NCI-H2196 (cell line): ENCODE results near the gene NECTIN1.

Source experiments
- DNase-seq: peaks from one replicate; lab custom pipeline; 2025; ENCODE audit not compliant: unreplicated experiment; lab: John Stamatoyannopoulos, UW

NECTIN1 gene

DNA sequence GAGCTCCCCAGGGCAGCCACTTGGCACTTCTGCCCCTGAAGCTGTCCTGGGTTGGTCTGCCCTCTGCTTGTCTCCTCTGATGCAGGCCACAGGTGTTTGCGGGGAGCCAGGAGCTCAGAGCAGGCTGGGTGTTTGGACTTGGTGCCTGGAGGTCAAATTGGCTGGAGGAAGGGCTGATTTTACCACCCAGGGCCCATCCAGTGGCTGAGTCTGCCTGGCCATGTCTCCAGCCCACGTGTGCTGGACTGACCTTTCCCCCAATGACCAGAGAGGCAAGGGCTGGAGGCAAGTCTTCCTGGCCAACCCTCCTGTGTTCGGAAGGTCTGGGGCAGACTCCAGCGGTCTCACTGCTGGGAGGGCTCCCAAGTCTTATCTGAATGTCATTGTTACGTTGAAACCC, 84.0 kb downstream of the NECTIN1 start:
- no peak for DNase-seq

DNA sequence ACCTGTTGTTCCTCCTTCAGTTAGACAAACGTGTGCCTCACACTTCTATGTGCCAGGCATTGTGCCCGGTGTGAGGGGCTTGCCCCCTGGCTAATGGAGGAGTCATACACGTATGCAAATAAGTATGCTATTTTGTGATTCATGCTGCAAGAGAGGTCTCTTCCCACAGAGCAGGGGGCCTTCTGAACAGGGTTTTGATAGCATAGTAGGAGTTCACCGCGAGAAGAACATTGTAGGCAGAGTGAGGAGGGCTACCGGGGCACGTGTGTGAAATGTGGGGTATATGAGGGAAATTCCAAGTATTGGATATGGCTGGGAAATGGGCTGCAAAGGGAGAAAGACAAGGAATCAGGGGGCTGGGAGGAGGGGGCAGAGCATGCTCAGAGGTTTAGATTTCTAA, 84.5 kb downstream of the NECTIN1 start:
- DNase-seq, result no peak

DNA sequence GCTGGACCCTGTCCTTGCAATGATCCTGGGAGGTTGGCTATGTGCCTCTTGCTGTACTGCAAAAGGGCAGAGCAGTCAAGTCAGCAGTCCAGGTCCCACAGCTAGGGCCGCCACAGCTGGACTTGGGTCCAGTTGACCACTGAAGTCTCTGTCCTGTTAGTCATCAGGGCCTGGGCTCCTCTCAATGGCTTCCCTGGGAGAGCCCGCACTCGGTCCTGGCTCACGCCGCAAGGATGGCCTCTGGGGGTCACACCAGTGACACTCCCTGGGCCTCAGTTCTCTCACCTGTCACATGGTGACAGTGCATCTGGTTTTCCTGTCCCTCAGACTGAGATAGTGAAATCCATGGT, 85.1 kb downstream of the NECTIN1 start:
- DNase-seq, result no peak

DNA sequence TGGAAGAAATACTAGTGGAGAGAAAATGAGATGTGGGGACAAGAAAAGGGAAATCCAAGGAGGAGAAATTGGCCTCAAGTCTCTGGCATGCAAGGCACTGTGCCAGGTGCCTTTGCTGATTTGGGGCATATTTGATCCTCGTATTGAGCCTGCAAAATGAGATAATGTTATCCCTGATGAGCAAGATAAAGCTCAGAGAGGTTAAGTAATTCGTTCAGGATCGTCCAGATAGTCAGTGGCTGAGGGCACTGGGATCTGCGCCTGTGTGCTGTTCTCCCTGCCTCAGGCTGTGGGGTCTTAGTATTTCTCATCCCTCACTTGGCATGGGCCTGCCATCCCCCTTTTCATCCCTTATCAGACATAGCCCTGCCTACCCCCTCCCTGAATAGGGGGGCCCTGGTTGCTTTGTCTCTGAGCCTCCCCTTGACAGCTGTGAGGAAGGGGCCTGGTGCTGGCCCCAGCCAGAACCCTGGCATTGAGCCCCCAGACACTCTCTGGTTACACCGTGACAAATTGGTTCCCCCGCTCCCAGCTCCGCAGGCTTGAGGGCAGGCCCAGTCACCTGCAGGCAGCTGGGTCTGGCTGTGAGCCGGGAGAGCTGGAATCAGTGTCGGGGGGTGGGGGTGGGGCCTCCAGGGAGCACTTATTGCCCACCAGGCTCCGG, 85.7 kb downstream of the NECTIN1 start:
- no peak for DNase-seq

DNA sequence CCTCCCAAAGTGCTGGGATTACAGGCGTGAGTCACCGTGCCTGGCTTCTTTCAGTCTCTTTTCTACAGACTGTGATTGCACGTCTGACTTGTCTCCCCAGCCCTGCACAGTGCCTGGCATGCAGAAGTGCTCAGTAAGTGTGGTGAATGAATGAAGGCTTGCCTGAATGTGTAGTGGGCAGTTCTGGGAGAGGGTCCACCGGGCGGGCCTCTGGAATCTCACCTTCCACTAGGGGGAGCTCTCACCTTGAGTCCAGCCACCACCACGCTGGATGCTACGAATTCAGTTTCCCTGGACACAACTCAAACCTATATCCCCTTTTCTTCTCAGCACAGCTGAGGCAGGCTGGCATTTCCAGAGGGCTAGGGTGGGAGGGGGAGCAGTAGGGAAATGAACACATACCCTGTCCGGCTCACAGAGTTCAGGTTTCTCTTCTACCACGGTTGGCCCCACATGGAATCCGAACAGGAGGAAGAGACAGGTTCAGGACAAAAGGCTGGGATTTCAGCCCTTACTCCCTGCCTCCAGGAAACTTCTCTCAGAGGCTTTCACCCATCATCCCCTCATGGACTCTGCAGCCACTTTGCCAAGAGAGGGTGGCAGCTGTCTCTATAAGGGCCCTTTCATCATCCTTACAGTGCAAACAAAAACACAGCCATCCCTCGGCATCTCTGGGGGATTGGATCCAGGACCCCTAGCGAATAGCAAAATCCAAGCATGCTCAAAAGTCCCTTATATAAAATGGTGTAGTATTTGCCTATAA, 86.8 kb downstream of the NECTIN1 start:
- peak; percentile 38 for DNase-seq

DNA sequence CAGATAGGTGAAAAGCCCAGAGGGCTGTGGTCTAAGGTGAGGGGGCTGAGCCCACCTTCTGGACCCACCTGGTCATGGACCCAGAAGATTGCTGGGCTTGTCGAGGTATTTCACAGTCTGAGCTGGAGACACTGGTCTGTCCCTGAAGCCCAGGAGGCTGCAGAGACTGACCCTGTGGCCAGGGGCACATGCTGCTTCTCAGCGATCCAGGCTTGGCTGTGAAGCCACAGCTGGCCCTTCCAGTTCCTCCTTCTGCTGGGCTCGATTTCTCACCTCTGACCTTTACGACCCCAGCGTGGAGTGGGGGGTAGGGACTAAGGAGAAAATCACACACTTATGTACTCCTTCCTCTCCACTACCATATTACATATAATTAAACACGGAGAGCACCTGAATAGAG, 88.5 kb downstream of the NECTIN1 start:
- no peak for DNase-seq

DNA sequence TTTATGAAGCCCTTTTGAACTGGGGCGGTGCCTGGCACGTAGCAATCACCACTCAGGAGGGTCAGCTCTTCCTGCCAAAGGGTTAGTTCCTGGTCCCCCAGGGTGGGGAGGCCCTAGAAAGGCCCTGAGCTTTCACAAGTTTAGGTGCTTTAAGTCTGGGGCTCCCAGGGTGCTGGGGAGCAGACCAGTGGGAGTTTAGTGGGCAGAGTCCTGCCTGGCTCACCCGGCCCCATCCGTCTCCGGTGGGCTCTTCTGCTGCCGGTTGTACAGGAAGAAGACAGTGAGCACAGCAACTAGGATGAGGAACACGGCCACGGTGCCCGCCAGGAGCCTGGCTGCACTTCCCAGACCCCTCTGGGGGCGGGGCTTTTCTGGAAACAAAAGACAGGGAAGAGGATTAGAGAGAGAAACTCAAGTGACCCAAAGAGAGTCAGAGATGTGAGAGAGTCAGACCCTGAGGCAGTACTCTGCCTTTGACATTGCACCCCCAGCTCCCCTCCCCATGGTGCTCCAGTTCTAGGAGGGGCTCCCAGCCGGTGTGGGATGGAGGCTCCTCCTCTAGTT, 89.3 kb downstream of the NECTIN1 start:
- no peak for DNase-seq

DNA sequence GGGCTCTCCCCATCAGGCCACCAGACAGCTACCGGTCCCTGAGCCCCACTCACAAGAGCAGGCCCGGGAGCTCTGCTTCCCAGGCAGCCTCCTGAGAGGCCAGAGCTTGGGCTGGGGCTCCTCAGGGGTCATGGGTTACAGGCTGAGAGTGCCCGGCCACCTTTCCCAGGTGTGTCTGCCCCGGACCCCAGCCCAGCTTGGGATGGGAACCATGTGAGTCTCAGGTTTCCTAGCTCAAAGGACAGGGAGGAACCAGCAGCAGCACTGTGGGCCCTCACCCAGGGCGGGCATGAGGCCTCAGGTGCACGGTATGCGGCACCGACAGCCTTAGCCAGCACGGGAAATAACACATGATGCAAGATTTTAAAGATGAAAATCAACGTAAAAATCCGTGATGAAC, 90.1 kb downstream of the NECTIN1 start:
- no peak for DNase-seq

DNA sequence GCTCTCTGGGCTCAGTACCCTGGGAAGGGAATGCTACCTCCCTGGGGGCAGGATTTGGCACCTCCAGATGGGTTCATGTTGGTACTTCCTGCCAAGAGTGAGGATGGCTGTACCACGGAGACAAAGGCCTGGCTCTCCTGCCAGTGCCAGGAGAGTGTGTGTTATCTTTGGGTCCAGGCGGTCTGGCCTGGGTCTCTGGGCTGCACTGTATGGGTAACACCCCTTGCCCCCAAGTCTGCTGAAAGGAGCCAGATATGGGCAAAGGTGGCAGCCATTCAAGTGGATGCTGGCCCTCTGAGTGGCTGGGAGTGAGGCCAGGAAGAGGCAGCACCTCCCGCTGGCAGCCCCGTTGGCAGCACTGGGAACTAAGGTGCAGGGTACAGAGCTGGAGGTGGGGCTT, 91.5 kb downstream of the NECTIN1 start:
- DNase-seq, result no peak

DNA sequence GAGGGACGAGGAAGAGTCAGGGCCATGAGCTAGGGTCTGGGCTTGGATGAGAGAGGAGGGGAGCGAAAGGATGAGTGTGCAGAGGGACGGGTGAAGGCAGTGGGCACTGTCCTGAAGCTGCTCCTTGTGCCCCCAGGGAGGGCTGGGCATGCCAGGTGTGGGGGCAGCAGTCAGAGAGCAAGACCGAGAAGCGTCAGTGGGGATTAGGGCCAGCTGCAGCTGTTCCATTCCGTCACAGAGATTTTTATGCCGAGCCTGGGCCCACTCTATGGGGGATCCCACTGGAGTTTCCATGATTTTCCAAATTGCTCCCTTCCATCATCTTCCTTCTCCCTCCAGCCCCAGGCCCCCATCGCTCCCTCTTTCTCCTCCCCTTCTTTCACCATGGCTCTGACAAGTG, 93.2 kb downstream of the NECTIN1 start:
- no peak for DNase-seq

DNA sequence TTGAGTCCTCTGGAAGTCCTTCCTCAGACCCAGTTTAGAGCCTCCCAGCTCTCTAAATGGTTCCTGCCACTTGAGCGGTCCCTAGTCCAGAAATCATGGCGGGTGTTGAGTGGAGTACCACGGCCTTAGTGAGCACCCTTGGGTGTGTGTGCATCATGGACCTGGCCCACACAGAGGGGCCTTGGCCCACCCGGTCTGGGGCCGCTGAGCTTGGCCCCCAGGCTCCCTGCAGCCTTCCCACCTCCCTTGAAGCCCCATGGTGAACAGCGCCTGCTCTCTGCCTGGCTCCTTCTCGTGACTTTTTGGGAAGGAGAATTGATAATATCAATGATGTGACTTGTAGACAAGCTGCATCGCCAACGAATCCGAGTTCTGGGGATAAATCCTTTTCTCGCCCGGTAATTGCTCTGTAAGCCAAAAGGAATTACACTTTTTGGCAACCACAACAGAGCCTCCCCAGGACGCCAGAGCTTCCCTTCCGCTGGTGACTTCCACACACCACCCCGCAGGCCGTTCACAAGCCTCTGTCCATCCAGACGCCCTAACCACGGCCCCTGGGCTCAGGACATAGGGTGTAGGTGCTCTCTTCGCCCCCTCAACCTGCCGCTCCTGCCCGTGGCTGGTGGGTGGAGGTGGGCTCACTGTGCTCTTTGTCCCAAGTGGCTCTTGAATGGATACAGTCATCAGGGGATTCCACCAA, 93.8 kb downstream of the NECTIN1 start:
- no peak for DNase-seq

DNA sequence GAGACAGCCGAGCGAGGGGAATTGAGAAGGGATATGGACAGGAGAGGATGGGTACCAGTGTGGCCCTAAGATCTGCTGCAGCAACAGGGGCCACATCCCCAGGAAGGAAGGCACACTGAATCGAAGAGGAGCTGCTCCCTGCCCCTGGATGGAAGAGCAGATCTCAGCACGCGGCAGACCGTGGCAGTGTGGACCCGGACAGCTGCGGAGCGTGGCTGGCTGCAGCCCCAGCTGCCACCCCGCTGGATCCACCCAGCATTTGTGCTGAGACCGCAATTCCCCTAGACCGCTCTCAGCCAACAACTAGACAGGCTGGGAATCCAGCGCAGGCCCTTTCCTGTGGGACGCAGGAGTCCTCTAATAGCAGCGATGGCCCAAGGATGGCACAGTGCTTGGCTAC, 94.7 kb downstream of the NECTIN1 start:
- DNase-seq, result no peak

DNA sequence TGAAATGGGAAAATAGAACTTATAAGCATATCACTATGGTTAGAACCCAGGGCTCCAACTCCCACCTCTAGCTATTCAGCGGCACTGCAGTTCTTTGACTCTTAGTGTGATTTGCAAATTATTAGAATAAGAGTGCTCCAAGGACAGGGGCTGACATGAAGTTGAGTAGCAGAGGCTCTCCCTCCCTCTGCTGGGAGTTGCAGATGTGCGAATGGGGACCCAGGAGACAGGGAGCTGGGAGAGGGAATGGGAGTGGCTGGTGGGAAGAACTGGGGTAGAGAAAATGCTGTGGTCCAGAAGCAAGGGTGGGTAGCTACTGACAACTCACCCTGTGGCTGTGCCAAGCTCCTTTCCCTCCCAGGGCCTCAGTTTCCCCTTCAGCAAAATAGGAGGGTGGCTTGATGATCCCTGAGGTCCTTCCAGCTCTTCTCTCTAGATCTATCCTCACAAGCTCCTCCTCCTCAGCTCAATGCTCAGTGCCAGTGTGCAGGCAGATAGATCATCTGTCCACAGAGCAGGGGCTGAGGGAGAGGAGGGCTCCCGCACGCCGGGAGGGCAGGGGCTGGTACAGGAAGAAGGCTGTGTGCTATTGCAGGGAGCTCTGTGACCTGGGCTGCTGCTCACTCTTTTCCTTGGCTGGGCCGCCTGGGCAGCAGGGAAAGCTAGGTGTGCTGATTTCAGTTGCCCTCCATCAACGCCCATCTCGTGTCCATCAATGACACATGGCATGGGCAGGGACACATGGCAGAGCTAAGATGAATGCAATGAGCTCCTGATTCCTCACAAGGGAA, 99.0 kb downstream of the NECTIN1 start:
- no peak for DNase-seq

DNA sequence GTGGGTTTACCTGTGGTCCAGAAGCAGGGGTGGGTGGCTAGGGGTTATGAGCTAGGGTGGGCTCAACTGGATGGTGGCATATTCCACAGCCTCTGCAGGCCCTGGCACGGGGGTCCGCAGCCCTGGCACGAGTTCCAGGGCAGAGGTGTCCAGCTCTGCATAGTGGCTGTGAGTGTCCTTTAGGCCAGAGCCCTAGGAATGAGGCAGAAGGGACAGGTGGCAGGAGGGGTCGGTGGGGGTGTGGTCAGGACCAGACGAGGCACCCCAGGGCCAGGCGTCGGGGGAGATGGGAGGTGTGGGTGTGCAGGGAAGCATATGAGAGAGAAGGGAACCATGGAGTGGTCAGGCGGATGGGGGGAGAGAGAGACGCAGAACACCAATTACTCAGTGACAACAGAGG, 99.9 kb downstream of the NECTIN1 start:
- no peak for DNase-seq

DNA sequence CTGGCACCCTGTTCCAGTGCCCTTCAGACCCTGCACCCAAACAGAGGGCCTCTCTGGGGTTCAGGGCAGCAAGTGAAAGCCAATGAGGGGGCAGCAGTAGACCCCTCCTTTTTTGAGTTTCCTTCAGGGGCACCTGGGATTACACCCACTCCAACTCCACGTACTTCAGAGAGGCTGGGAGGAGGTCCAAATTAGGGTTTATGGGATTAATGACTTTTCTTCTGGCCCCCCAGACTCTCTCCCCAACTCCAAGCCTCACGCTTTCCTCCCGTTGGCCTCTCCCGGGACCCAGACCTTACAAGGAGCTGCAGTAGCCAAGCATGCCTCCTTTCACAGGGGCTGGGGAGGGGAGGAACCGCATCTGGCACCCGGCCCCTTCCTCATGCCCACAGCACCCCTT, 101.7 kb downstream of the NECTIN1 start:
- DNase-seq, result no peak

DNA sequence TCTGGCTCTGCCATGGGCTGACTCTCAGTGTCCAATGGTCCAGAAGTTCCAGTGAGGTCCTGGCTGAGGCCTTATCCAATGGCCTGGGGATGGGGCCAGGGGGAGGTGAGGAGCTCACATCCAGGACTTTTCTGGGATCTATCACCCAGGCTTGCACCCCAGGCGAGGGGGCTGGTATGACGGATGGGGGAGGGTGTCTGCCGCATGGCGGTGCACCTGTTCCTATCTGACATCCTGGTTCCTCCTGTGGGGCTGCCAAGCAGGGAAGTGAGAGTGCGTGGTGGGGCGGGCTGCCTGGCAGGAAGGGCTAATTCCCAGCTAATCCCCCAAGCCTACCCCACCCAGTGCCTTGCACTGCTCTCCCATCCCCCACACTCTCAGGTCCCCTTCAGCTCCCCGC, 102.1 kb downstream of the NECTIN1 start:
- DNase-seq, result no peak

DNA sequence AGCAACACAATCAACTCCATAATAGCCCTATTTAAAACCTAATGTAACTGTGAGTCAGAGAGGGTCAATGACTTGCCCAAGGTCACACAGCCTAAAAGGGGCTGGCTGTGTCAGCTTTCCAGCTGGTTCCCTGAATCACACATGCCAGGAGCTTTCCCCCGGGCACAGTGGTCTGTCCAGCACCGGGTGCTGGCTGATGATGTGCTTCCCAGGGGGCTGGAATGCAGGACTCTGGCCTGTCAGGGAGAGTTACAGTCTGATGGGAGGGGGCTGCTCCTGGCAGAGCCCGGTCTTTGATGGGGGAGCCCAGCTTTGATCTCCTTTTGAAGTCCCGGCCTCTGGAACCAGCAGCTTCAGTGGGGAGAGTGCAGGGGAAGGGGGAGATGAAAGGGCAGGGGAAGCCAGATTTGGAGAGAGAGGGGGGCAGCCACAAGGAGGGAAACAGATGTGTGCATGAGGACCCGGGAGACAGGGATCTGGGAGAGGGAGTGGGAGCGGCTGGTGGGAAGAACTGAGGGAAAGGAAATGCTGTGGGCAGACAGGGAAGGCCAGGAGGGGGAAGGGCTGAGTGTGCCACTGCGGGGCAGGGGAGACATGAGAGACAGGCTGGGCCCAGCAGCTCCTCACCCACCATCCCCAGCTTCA, 102.7 kb downstream of the NECTIN1 start:
- no peak for DNase-seq

DNA sequence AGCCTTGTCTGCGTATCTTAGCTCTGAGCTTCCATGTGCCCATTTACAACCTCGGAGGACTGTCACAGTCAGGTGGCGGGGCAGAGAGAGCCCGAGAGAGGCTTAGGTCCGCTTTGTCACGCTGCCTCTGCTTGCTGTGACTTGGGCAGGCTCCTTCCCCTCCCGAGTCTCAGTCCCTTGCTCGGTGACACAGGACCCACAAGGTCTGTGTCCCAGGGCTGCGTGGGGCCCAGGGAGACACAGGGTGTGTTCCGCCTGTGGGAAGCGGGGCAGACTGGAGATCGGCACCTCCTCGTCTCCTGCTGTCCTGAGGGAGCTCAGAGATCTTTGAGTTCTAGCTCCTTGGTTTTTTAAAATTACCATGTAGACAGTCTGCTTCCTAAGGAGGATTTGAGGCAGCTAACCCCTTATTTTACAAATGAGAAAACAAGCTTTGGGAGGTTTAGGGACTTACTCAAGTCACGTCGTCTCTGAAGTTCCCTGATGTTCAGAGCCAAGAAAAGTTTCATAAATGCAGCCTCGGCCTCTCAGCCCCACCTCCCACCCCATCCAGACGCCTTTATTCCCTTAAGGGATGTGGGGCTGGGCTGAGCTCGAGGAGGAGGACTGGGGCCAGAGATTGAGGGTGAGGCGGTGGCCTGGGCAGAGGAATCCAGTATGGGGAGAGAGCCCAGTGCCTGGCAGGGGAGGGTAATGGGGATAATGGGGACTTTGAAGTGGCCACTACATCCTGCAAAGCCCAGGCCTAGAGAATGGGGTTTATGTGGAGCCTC, 103.6 kb downstream of the NECTIN1 start:
- no peak for DNase-seq

DNA sequence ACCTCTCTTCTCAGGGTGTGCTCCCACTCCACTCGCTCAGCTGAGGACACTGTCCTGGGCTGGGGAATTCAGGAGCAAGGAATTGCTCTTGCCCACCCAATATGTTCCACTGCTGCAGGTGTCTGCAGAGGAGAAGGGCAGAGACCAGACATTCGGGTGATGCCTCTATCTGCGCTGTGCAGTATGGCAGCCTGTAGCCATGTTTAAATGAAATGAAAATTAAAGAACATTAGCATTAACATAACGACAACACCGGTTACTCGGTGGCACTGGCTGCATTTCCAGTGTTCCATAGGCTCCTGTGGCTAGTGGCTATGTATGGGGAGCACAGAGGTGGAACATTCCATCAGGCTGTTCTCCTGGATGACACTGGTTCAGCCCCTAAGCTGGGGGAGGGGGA, 104.4 kb downstream of the NECTIN1 start:
- no peak for DNase-seq

DNA sequence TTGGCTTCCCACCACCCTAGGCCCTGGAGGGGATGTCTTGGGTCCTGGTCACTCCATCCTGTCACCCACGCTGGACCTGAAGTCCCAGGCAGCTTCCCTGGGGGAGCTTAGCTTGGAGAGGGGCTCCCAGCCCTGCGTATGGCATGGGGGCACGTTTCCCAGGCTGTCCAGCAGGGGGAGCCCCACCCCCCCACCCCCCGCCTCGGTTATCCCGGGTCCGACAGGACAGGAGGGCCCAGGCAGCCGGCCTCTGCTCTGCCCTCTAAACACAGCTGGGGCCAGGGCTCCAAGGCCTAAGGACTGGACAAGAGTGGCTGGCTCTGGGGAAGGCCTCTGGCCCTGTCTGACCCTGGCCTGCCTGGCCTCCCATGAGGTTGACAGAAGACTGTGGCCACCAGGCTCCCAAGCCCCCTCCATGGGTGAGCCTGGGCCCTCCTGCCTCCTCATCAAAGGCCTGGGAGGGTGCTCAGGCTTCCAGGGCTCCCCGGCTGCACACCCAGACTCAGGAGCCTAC, 104.8 kb downstream of the NECTIN1 start:
- no peak for DNase-seq
